GM12892 (cell line): ENCODE measurements around the gene TGM1.

Source experiments
- DNase-seq: peaks from one replicate; pipeline ENCODE4 v3.0.0; 2011; ENCODE audit not compliant: insufficient read length
- FAIRE-seq: peaks from 2 replicates; lab custom pipeline; 2011; peaks lifted over from hg19 to GRCh38; lab: Jason Lieb, UNC
- POLR2A ChIP-seq: IDR thresholded peaks from 2 replicates; pipeline ENCODE4 v1.6.1; 2011; ENCODE audit warnings: low read depth, low read length, control low read depth
- POLR2AphosphoS5 ChIP-seq: IDR thresholded peaks from 2 replicates; pipeline ENCODE4 v1.6.1; 2011; ENCODE audit warnings: low read depth, low read length, control low read depth
- TAF1 ChIP-seq: IDR thresholded peaks from 2 replicates; pipeline ENCODE4 v1.6.1; 2011; ENCODE audit warnings: low read depth, mild to moderate bottlenecking, control low read depth, low read length, borderline replicate concordance

Gene TGM1

GRCh38 chr14:24277071-24277470, 14.1 kb upstream of the TGM1 start:
- FAIRE-seq (no peak), DNase-seq (no peak)
- no peak for TF ChIP-seq POLR2AphosphoS5
- TF ChIP-seq POLR2A, result no peak
- TF ChIP-seq TAF1, result no peak

- FAIRE-seq, result peak; percentile 90
- no peak for TF ChIP-seq TAF1
- no peak for TF ChIP-seq POLR2A
- TF ChIP-seq POLR2AphosphoS5, result no peak
- peak; percentile 62 for DNase-seq
These were observed 11.1 kb upstream of the TGM1 start for GRCh38 chr14:24274101-24274543.

- FAIRE-seq (no peak), DNase-seq (no peak)
- TF ChIP-seq TAF1 (no peak), POLR2A (no peak), POLR2AphosphoS5 (no peak)
These were observed 10.5 kb upstream of the TGM1 start for GRCh38 chr14:24273422-24273998.

GRCh38 chr14:24272467-24272866, 9.5 kb upstream of the TGM1 start:
- FAIRE-seq, result no peak
- TF ChIP-seq POLR2AphosphoS5 (no peak), TAF1 (no peak), POLR2A (no peak)
- no peak for DNase-seq

GRCh38 chr14:24271834-24272263, 8.9 kb upstream of the TGM1 start:
- FAIRE-seq, result no peak
- no peak for DNase-seq
- TF ChIP-seq POLR2A, result no peak
- no peak for TF ChIP-seq POLR2AphosphoS5
- TF ChIP-seq TAF1, result no peak

- peak; percentile 92 for FAIRE-seq
- peak; percentile 60; the same call in 1 of the 2 replicates for TF ChIP-seq TAF1
- 0 out of 2 replicates have a peak, but pooled peaks have one; percentile 69 for TF ChIP-seq POLR2AphosphoS5
- peak; percentile 88; the same call in 1 of the 2 replicates for TF ChIP-seq POLR2A
- DNase-seq, result peak; percentile 98
These were observed 8.3 kb upstream of the TGM1 start, which contains the start of gene RABGGTA for GRCh38 chr14:24271134-24271833. Gene RABGGTA (minus strand): TSS chr14:24271597. CDS start chr14:24271115, 482 bp downstream.

GRCh38 chr14:24270537-24271133, 7.7 kb upstream of the TGM1 start:
- FAIRE-seq (no peak), DNase-seq (no peak)
- TF ChIP-seq POLR2AphosphoS5 (no peak), POLR2A (no peak), TAF1 (no peak)

GRCh38 chr14:24269910-24270536, 7.0 kb upstream of the TGM1 start:
- no peak for FAIRE-seq

GRCh38 chr14:24269368-24269767, 6.4 kb upstream of the TGM1 start:
- FAIRE-seq, result no peak

More at GRCh38 chr14:24269910-24270536, 7.0 kb upstream of the TGM1 start:
- no peak for TF ChIP-seq POLR2AphosphoS5
- TF ChIP-seq POLR2A, result no peak
- TF ChIP-seq TAF1, result no peak
- no peak for DNase-seq

GRCh38 chr14:24268225-24268624, 5.2 kb upstream of the TGM1 start:
- TF ChIP-seq POLR2AphosphoS5 (no peak), POLR2A (no peak)
- no peak for FAIRE-seq
- no peak for DNase-seq

More at GRCh38 chr14:24269368-24269767, 6.4 kb upstream of the TGM1 start:
- no peak for TF ChIP-seq POLR2AphosphoS5
- no peak for TF ChIP-seq TAF1
- no peak for TF ChIP-seq POLR2A
- no peak for DNase-seq

GRCh38 chr14:24267516-24267915, 4.5 kb upstream of the TGM1 start:
- DNase-seq (no peak), FAIRE-seq (no peak)
- TF ChIP-seq TAF1 (no peak), POLR2A (no peak), POLR2AphosphoS5 (no peak)
